ENCODE measurements around the gene NUDT16L1.

The NUDT16L1 gene

DNA sequence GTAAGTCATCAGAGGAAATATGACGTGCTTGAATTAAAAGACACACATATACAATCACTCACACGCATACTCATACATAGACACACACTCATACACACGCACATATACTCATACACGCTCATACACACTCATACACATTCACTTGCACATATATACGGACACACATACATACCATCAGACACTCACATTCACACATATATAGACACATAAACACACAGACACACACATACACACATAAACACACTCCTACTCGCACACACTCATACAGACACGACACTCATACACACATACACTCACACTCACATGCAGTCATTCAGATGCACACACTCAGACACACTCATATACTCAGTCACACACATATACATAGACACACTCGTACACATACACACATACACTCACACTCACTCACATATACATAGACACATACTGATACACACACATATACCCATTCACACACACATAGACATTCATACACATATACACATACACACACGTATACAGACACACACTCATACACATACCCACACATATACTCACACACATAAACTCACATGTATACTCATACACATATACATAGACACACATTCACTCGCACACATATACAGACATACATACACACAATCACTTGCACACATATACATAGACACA, 24.9 kb upstream of the NUDT16L1 start:
- Histone ChIP-seq H3K4me1 (ENCODE audit: insufficient read depth, low read length, poor library complexity, severe bottlenecking) (peaks cover 16% of the 10 kb centered on the region), H3K9ac (ENCODE audit: low read depth, low read length, poor library complexity, severe bottlenecking) (no peak overlapping the region), H3K9me3 (ENCODE audit: insufficient read depth, low read depth, low read length) (no peaks in the 10 kb centered on the region), H3K36me3 (ENCODE audit: insufficient read depth, low read length) (peaks cover 21% of the 10 kb centered on the region; the same call in 1 of the 2 replicates), H3F3A (ENCODE audit: low read depth) (no peaks in the 10 kb centered on the region), H4K20me1 (ENCODE audit: insufficient read depth, low read length, poor library complexity, severe bottlenecking) (no peaks in the 10 kb centered on the region), H3K4me3 (ENCODE audit: low read length, poor library complexity, severe bottlenecking) (no peak overlapping the region), H3K4me2 (ENCODE audit: low read depth, low read length, poor library complexity, severe bottlenecking) (no peak overlapping the region), H3K9me2 (replicated peaks; ENCODE audit: low read depth, low read length) (no peaks in the 10 kb centered on the region), H3K79me2 (ENCODE audit: insufficient read depth, low read length) (no peaks in the 10 kb centered on the region), H2AFZ (ENCODE audit: low read length) (no peak overlapping the region), H3K27me3 (ENCODE audit: insufficient read depth, low read length, poor library complexity, severe bottlenecking) (no peaks in the 10 kb centered on the region)
- no peak for TF ChIP-seq EZH2phosphoT487 (IDR thresholded peaks at IDR 0.05; ENCODE audit: borderline replicate concordance)
- no peak for TF ChIP-seq CTCF (conservative IDR thresholded peaks at IDR 0.05; ENCODE audit: low read length)

GRCh38 chr16:4673387-4674046, 19.8 kb upstream of the NUDT16L1 start:
- Histone ChIP-seq H3K9me2 (replicated peaks; ENCODE audit: low read depth, low read length) (no peaks in the 10 kb centered on the region), H3K4me2 (ENCODE audit: low read depth, low read length, poor library complexity, severe bottlenecking) (no peak overlapping the region), H3K4me1 (ENCODE audit: insufficient read depth, low read length, poor library complexity, severe bottlenecking) (peaks cover 13% of the 10 kb centered on the region), H3K27me3 (ENCODE audit: insufficient read depth, low read length, poor library complexity, severe bottlenecking) (no peaks in the 10 kb centered on the region), H4K20me1 (ENCODE audit: insufficient read depth, low read length, poor library complexity, severe bottlenecking) (no peaks in the 10 kb centered on the region), H3K9me3 (ENCODE audit: insufficient read depth, low read depth, low read length) (no peaks in the 10 kb centered on the region), H3K36me3 (ENCODE audit: insufficient read depth, low read length) (peaks cover 5% of the 10 kb centered on the region; the same call in 1 of the 2 replicates), H3K9ac (ENCODE audit: low read depth, low read length, poor library complexity, severe bottlenecking) (no peak overlapping the region), H3K4me3 (ENCODE audit: low read length, poor library complexity, severe bottlenecking) (no peak overlapping the region), H2AFZ (ENCODE audit: low read length) (no peak overlapping the region), H3K79me2 (ENCODE audit: insufficient read depth, low read length) (no peaks in the 10 kb centered on the region), H3F3A (ENCODE audit: low read depth) (no peaks in the 10 kb centered on the region)
- TF ChIP-seq CTCF (conservative IDR thresholded peaks at IDR 0.05; ENCODE audit: low read length) (no peak), EZH2phosphoT487 (IDR thresholded peaks at IDR 0.05; ENCODE audit: borderline replicate concordance) (no peak)

- Histone ChIP-seq H3K4me3 (ENCODE audit: low read length, poor library complexity, severe bottlenecking) (no peak overlapping the region), H3F3A (ENCODE audit: low read depth) (no peaks in the 10 kb centered on the region), H3K9me2 (replicated peaks; ENCODE audit: low read depth, low read length) (no peaks in the 10 kb centered on the region), H2AFZ (ENCODE audit: low read length) (no peak overlapping the region), H3K9ac (ENCODE audit: low read depth, low read length, poor library complexity, severe bottlenecking) (no peak overlapping the region), H3K79me2 (ENCODE audit: insufficient read depth, low read length) (no peaks in the 10 kb centered on the region), H3K9me3 (ENCODE audit: insufficient read depth, low read depth, low read length) (no peaks in the 10 kb centered on the region), H3K36me3 (ENCODE audit: insufficient read depth, low read length) (no peaks in the 10 kb centered on the region), H3K4me2 (ENCODE audit: low read depth, low read length, poor library complexity, severe bottlenecking) (no peak overlapping the region), H4K20me1 (ENCODE audit: insufficient read depth, low read length, poor library complexity, severe bottlenecking) (no peaks in the 10 kb centered on the region), H3K4me1 (ENCODE audit: insufficient read depth, low read length, poor library complexity, severe bottlenecking) (peaks cover 13% of the 10 kb centered on the region), H3K27me3 (ENCODE audit: insufficient read depth, low read length, poor library complexity, severe bottlenecking) (no peaks in the 10 kb centered on the region)
- TF ChIP-seq EZH2phosphoT487 (IDR thresholded peaks at IDR 0.05; ENCODE audit: borderline replicate concordance) (no peak), CTCF (conservative IDR thresholded peaks at IDR 0.05; ENCODE audit: low read length) (no peak)
These were observed 18.3 kb upstream of the NUDT16L1 start for GRCh38 chr16:4674926-4675530.
